Esophagus squamous epithelium (tissue), 5 donors: ENCODE data around the gene RNF213. TPM values are rescaled to one million over a fixed set of nuclear protein-coding genes. Genes with fewer than 3 reads are reported as not detected.
"Not testable (repeated sequence)": the region's sequence is repeated elsewhere in the genome, so short reads cannot be mapped to it uniquely, and the experiment has no call there.

ENCODE experiments used
- DNase-seq: peaks from one replicate; lab custom pipeline; 2025; lab: John Stamatoyannopoulos, UW
- H3K27ac ChIP-seq, 4 donors: fragments of 200-600 bp; sonication (generic); one replicate each; pipeline ENCODE4 v1.5.1; 2016 to 2019; ENCODE audit warnings: mild to moderate bottlenecking in 1 of 4
- H3K27me3 ChIP-seq, 4 donors: fragments of 200-600 bp; sonication (generic); 1 replicate in 3 of 4; 2 replicates in 1 of 4; pipeline versions ENCODE4 v1.5.1 to v1.6.0; 2017 to 2021; ENCODE audit warnings: antibody characterized with exemption in 1 of 4
- H3K36me3 ChIP-seq, 3 donors: fragments of 200-600 bp; sonication (generic); one replicate each; pipeline ENCODE4 v1.5.1; 2016 to 2019
- H3K4me1 ChIP-seq, 3 donors: fragments of 200-600 bp; sonication (generic); one replicate each; pipeline ENCODE4 v1.5.1; 2017 to 2019
- H3K4me3 ChIP-seq, 4 donors: fragments of 200-600 bp; sonication (generic); 1 replicate in 3 of 4; 2 replicates in 1 of 4; pipeline ENCODE4 v1.5.1; 2016 to 2019; ENCODE audit warnings: mild to moderate bottlenecking in 2 of 4, moderate library complexity in 1 of 4
- H3K9me3 ChIP-seq, 3 donors: fragments of 200-600 bp; sonication (generic); one replicate each; pipeline ENCODE4 v1.5.1; 2016 to 2019
- POLR2A ChIP-seq, 4 donors: fragments of 450-650 bp; IDR thresholded peaks; one replicate each; pipeline ENCODE4 v1.6.1; 2017; ENCODE audit warnings: antibody characterized with exemption in 4 of 4, mild to moderate bottlenecking in 4 of 4, moderate library complexity in 3 of 4
- WGBS, 2 donors: methylation state at CpG; one replicate each; pipeline ENCODE4 v1.1.5; 2018; 5-methylcytosine and 5-hydroxymethylcytosine counted together
- intact Hi-C: fragments of 100-400 bp; cut with DNase I; formaldehyde crosslinking; loops from one replicate; pipeline ENCODE4 v1.15.0; 2022
- total RNA-seq, 4 donors: library from RNA; depleted of rRNA; stranded (reverse); fragments of >200 nt; gene quantifications; one replicate each; pipeline ENCODE4 v1.1.0, GENCODE V29; 2016
- TF ChIP-seq, protein P1 (sequence below), 6 experiments: fragments of 450-650 bp in 4 of 6; fragments of 200-600 bp in 2 of 6; sonication (generic) in 2 of 6; IDR thresholded peaks; one replicate each; pipeline ENCODE4 v1.5.1; 2016 to 2019; ENCODE audit warnings: antibody characterized with exemption in 6 of 6, mild to moderate bottlenecking in 4 of 6, moderate library complexity in 4 of 6
- donor health status: DM: yes; HTN: yes; CAD: no.

Gene RNF213
- total RNA-seq, 4 donors from 2014 or later, result 56.1 to 67.9 (median 60.9) TPM

DNA sequence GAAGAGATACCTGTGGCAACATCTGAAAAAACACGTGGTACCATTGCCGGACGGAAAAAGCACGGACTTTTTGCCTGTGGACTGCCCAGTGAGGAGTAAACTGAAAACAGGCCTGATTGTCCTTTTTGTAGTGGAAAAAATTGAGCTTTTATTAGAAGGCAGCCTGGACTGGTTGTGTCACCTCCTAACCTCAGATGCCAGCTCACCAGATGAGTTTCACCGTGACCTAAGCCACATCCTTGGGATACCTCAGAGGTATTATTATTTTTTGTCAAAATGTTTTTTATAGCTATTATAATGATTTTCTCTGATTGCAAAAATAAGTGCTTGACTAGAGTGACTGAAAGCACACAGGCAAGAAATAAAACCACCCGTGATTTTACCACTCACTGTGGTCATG lies 34.9 kb downstream of the RNF213 start:
- Histone ChIP-seq H3K36me3 (peaks cover 23 to 100% (median 89%) of the 10 kb centered on the region in 3 donors), H3K4me1 (no peaks in the 10 kb centered on the region), H3K27ac (no peak overlapping the region), H3K27me3 (no peaks in the 10 kb centered on the region), H3K4me3 (no peak overlapping the region), H3K9me3 (no peaks in the 10 kb centered on the region)
- 86 to 91% methylated on average over 6 of the region's 6 CpGs for WGBS, 2 donors
- no peak for DNase-seq
- intact Hi-C loops, result no loop called here
- TF ChIP-seq, protein P1, sequence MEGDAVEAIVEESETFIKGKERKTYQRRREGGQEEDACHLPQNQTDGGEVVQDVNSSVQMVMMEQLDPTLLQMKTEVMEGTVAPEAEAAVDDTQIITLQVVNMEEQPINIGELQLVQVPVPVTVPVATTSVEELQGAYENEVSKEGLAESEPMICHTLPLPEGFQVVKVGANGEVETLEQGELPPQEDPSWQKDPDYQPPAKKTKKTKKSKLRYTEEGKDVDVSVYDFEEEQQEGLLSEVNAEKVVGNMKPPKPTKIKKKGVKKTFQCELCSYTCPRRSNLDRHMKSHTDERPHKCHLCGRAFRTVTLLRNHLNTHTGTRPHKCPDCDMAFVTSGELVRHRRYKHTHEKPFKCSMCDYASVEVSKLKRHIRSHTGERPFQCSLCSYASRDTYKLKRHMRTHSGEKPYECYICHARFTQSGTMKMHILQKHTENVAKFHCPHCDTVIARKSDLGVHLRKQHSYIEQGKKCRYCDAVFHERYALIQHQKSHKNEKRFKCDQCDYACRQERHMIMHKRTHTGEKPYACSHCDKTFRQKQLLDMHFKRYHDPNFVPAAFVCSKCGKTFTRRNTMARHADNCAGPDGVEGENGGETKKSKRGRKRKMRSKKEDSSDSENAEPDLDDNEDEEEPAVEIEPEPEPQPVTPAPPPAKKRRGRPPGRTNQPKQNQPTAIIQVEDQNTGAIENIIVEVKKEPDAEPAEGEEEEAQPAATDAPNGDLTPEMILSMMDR (IDR thresholded peaks at IDR 0.05), result no peak
- TF ChIP-seq POLR2A (IDR thresholded peaks at IDR 0.05), result no peak

- intact Hi-C loops, result no loop called here
- WGBS, 2 donors, result 87% methylated on average over 10 to 14 of the region's 14 CpGs
- Histone ChIP-seq H3K4me1 (no peaks in the 10 kb centered on the region), H3K27ac (no peak overlapping the region), H3K4me3 (no peak overlapping the region), H3K27me3 (no peaks in the 10 kb centered on the region), H3K9me3 (no peaks in the 10 kb centered on the region), H3K36me3 (peaks cover 22 to 100% (median 83%) of the 10 kb centered on the region in 3 donors)
- no peak for TF ChIP-seq POLR2A (IDR thresholded peaks at IDR 0.05)
- TF ChIP-seq, protein P1 (IDR thresholded peaks at IDR 0.05), result no peak
- no peak for DNase-seq
Observed at GRCh38 chr17:80296221-80296620, 35.6 kb downstream of the RNF213 start.

DNA sequence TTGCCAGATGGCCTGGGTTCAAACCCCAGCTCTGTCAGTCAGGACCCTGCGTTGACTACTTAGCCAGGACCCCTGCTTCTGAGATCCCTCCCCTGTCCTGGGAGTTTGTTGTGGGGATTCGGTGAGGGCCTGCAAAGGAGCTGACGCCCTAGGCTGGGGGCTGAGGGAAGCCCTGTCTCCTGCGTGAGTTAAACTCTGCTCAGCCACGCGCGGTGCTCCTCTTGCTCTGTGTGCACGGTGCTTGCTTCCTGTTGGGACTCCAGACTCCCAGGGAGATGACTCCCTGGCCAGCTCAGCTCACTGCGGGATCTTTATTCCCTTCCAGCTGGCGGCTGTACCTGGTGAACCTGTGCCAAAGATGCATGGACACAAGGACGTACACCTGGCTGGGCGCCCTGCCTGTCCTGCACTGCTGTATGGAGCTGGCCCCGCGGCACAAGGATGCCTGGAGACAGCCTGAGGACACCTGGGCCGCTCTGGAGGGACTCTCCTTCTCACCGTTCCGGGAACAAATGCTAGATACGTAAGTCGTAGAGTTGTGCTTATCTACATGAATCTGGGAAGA lies 37.4 kb downstream of the RNF213 start:
- peaks cover 16 to 100% (median 73%) of the 10 kb centered on the region in 3 donors for H3K36me3 ChIP-seq
- no peaks in the 10 kb centered on the region for H3K27me3 ChIP-seq
- intact Hi-C loops, result no loop called here
- peaks cover 0 to 2% (median under 1%) of the 10 kb centered on the region in 3 donors for H3K9me3 ChIP-seq
- no peak overlapping the region for H3K4me3 ChIP-seq
- no peak for TF ChIP-seq POLR2A (IDR thresholded peaks at IDR 0.05)
- TF ChIP-seq, protein P1 (IDR thresholded peaks at IDR 0.05), result no peak
- DNase-seq, result no peak
- WGBS, 2 donors, result 91 to 97% methylated on average over 4 to 11 of the region's 19 CpGs
- no peak overlapping the region for H3K27ac ChIP-seq
- H3K4me1 ChIP-seq, result no peaks in the 10 kb centered on the region

DNA sequence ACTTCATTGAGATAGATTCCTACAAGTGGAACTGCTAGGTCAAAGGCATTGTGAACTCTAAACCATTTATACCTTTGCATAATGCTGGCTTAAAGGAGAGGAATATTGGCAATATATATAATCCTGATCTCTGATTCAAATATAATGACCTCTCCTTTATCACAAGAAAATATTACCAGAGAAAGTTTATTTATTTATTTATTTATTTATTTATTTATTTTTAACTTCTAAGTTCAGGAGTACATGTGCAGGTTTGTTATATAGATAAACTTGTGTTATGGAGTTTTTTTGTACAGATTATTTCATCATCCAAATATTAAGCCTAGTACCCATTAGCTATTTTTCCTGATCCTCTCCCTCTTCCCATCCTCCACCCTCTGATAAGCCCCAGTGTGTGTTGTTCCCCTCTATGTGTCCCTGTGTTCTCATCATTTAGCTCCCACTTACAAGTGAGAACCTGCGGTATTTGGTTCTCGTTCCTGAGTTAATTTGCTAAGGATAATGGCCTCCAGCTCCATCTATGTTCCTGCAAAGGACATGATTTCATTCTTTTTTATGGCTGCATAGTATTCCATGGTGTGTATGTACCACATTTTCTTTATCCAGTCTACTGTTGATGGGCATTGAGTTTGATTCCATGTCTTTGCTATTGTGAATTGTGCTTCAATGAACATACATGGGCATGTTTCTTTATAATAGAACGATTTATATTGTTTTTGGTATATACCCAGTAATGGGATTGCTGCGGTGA lies 38.9 kb downstream of the RNF213 start:
- H3K4me3 ChIP-seq, H3K4me1 ChIP-seq, DNase-seq, H3K27ac ChIP-seq, intact Hi-C loops, H3K27me3 ChIP-seq: not testable (repeated sequence)
- peaks cover 28 to 100% (median 61%) of the 10 kb centered on the region in 3 donors for H3K36me3 ChIP-seq
- H3K9me3 ChIP-seq, result peaks cover 0 to 15% (median 15%) of the 10 kb centered on the region in 3 donors
- WGBS, 2 donors, result 75 to 97% methylated on average over 4 of the region's 4 CpGs

- Histone ChIP-seq H3K36me3 (peaks cover 21 to 100% (median 49%) of the 10 kb centered on the region in 3 donors), H3K9me3 (peaks cover 0 to 17% (median 15%) of the 10 kb centered on the region in 3 donors)
- DNase-seq, H3K4me3 ChIP-seq, H3K27ac ChIP-seq, intact Hi-C loops, H3K27me3 ChIP-seq, H3K4me1 ChIP-seq: not testable (repeated sequence)
- 72 to 88% methylated on average over 2 of the region's 2 CpGs for WGBS, 2 donors
Observed at GRCh38 chr17:80300756-80301155, 40.1 kb downstream of the RNF213 start.

DNA sequence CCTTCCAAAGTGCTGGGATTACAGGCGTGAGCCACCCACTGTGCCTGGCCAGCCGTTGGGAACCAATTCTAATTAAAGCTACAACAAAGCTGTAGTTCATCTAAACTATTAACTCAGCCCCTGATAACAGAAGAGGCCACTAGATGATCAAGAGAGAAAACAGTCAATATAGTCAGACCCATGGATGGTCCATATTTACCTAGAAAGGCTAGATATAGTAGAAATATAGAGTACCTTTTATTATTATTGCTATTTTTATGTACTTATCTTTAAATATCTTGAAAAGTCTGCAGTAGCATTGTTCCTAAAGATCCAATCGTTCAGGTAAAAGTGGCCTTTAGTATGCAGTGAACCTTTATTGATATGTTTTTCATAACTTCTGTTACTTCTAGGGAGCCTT lies 43.2 kb downstream of the RNF213 start:
- WGBS, 2 donors, result 86 to 91% methylated on average over 2 to 3 of the region's 3 CpGs
- Histone ChIP-seq H3K36me3 (peaks cover 24 to 100% (median 51%) of the 10 kb centered on the region in 3 donors), H3K9me3 (peaks cover 0 to 17% (median 15%) of the 10 kb centered on the region in 3 donors), H3K27ac (no peak overlapping the region), H3K4me1 (no peaks in the 10 kb centered on the region), H3K27me3 (no peaks in the 10 kb centered on the region), H3K4me3 (no peak overlapping the region)
- DNase-seq, result no peak
- no peak for TF ChIP-seq POLR2A (IDR thresholded peaks at IDR 0.05)
- TF ChIP-seq, protein P1 (IDR thresholded peaks at IDR 0.05), result no peak
- intact Hi-C loops, result no loop called here
